ENCODE measurements around the gene ATP5F1B. TPM values are rescaled to one million over a fixed set of nuclear protein-coding genes. Genes with fewer than 3 reads are reported as not detected.

ATP5F1B gene
- total and polyA plus RNA-seq, 2 of the 13 experiments (the other 11 are each of a cell fraction or from before 2014, with no cell fraction given) = 1,051 to 1,180 TPM

DNA sequence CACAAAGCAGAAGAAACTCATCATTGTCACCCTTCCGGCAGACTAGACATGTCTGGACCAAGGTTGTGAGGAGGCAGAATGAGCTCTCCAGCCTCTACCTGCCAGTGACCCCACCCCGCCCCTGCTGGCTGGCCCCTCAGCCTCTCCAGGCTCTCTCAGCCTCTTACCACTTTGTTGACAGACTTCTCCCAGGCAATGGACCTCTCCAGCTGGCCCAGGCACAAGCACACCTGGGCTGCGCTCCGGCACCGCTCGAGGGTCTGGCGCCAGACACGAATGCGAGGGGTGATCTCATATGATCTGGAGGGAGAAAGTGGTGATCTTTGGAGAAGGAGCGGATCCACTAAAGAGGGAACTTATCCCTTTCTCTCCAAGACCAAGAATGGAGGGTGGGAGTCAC, 46.0 kb downstream of the ATP5F1B start:
- ChIA-PET CTCF (ENCODE audit: low intra/inter-chr PET ratio, low total read pairs) (no interaction called here), POLR2A (no interaction called here)
- H4K20me1 ChIP-seq (ENCODE audit: insufficient read depth, low read length) = no peaks in the 10 kb centered on the region
- H3K4me1 ChIP-seq (ENCODE audit: insufficient read depth, low read length) = no peaks in the 10 kb centered on the region
- H3K4me2 ChIP-seq (ENCODE audit: low read depth, low read length) = no peak overlapping the region
- no peaks in the 10 kb centered on the region for H3K9me3 ChIP-seq (ENCODE audit: low read length)
- H3K79me2 ChIP-seq (ENCODE audit: insufficient read depth, low read length) = no peaks in the 10 kb centered on the region
- H3K27ac ChIP-seq (ENCODE audit: extremely low read length, insufficient read depth, low read length) = no peak overlapping the region
- DNase-seq (ENCODE audit: low spot score) (no peak), ATAC-seq (no peak), FAIRE-seq (no peak)
- H3K4me3 ChIP-seq (replicated peaks in 1 of 3; ENCODE audit: insufficient read depth in 1 of 3, low read depth in 2 of 3, low read length in 3 of 3) = no peak overlapping the region
- BruUV-seq (replicated peaks) = no TSS peak
- H3K9ac ChIP-seq (ENCODE audit: insufficient read depth, low read depth, low read length) = no peak overlapping the region
- H2AFZ ChIP-seq (ENCODE audit: low read length) = no peak overlapping the region
- intact Hi-C loops (cut with micrococcal nuclease; ENCODE audit: unreplicated experiment) (no loop called here), in situ Hi-C loops (cut with HindIII; ENCODE audit: extremely low pct_ligation_motif_present, low pct_unique_long_range_greater_than_20kb) (no loop called here)
- 98% methylated on average over 10 of the region's 10 CpGs for WGBS (ENCODE audit: low lambda C conversion rate)
- peaks cover 43 to 75% of the 10 kb centered on the region in 2 experiments for H3K36me3 ChIP-seq (replicated peaks in 1 of 2; ENCODE audit: control insufficient read depth in 1 of 2, insufficient read depth in 2 of 2, low read length in 2 of 2)
- H3K27me3 ChIP-seq (ENCODE audit: control insufficient read depth in 1 of 2, insufficient read depth in 2 of 2, low read length in 2 of 2) = no peaks in the 10 kb centered on the region
- TF ChIP-seq ZNF879 (CRISPR knock-in tag; IDR thresholded peaks at IDR 0.05) (no peak), ZNF484 (CRISPR knock-in tag; IDR thresholded peaks at IDR 0.05; ENCODE audit: borderline replicate concordance, low read depth) (no peak), MBNL3 (CRISPR knock-in tag; conservative IDR thresholded peaks at IDR 0.05) (no peak), ZNF383 (CRISPR knock-in tag; IDR thresholded peaks at IDR 0.05; ENCODE audit: borderline replicate concordance) (no peak), GLI4 (CRISPR knock-in tag; IDR thresholded peaks at IDR 0.05; ENCODE audit: borderline replicate concordance) (no peak), HNRNPL (IDR thresholded peaks at IDR 0.05; ENCODE audit: low read depth, low read length) (no peak), ZKSCAN8 (CRISPR knock-in tag; IDR thresholded peaks at IDR 0.05; ENCODE audit: borderline replicate concordance) (no peak), ZNF556 (CRISPR knock-in tag; IDR thresholded peaks at IDR 0.05; ENCODE audit: borderline replicate concordance) (no peak), CREB1 (IDR thresholded peaks at IDR 0.05) (no peak), CREB1 (CRISPR knock-in tag; IDR thresholded peaks at IDR 0.05) (no peak), U2AF2 (IDR thresholded peaks at IDR 0.05; ENCODE audit: low read depth, low read length) (no peak), ZNF7 (CRISPR knock-in tag; IDR thresholded peaks at IDR 0.05) (no peak), ZNF34 (CRISPR knock-in tag; IDR thresholded peaks at IDR 0.05; ENCODE audit: borderline replicate concordance) (no peak)
- TF ChIP-seq, protein P1, sequence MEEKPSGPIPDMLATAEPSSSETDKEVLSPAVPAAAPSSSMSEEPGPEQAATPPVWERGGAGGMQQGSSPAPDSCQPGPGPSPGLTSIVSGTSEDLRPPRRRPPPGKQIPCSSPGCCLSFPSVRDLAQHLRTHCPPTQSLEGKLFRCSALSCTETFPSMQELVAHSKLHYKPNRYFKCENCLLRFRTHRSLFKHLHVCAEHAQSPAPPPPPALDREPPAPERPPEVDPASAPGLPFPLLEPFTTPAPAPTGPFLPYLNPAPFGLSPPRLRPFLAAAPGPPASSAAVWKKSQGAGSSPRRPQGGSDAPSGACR (CRISPR knock-in tag; IDR thresholded peaks at IDR 0.05) = no peak
- TF ChIP-seq, protein P2, sequence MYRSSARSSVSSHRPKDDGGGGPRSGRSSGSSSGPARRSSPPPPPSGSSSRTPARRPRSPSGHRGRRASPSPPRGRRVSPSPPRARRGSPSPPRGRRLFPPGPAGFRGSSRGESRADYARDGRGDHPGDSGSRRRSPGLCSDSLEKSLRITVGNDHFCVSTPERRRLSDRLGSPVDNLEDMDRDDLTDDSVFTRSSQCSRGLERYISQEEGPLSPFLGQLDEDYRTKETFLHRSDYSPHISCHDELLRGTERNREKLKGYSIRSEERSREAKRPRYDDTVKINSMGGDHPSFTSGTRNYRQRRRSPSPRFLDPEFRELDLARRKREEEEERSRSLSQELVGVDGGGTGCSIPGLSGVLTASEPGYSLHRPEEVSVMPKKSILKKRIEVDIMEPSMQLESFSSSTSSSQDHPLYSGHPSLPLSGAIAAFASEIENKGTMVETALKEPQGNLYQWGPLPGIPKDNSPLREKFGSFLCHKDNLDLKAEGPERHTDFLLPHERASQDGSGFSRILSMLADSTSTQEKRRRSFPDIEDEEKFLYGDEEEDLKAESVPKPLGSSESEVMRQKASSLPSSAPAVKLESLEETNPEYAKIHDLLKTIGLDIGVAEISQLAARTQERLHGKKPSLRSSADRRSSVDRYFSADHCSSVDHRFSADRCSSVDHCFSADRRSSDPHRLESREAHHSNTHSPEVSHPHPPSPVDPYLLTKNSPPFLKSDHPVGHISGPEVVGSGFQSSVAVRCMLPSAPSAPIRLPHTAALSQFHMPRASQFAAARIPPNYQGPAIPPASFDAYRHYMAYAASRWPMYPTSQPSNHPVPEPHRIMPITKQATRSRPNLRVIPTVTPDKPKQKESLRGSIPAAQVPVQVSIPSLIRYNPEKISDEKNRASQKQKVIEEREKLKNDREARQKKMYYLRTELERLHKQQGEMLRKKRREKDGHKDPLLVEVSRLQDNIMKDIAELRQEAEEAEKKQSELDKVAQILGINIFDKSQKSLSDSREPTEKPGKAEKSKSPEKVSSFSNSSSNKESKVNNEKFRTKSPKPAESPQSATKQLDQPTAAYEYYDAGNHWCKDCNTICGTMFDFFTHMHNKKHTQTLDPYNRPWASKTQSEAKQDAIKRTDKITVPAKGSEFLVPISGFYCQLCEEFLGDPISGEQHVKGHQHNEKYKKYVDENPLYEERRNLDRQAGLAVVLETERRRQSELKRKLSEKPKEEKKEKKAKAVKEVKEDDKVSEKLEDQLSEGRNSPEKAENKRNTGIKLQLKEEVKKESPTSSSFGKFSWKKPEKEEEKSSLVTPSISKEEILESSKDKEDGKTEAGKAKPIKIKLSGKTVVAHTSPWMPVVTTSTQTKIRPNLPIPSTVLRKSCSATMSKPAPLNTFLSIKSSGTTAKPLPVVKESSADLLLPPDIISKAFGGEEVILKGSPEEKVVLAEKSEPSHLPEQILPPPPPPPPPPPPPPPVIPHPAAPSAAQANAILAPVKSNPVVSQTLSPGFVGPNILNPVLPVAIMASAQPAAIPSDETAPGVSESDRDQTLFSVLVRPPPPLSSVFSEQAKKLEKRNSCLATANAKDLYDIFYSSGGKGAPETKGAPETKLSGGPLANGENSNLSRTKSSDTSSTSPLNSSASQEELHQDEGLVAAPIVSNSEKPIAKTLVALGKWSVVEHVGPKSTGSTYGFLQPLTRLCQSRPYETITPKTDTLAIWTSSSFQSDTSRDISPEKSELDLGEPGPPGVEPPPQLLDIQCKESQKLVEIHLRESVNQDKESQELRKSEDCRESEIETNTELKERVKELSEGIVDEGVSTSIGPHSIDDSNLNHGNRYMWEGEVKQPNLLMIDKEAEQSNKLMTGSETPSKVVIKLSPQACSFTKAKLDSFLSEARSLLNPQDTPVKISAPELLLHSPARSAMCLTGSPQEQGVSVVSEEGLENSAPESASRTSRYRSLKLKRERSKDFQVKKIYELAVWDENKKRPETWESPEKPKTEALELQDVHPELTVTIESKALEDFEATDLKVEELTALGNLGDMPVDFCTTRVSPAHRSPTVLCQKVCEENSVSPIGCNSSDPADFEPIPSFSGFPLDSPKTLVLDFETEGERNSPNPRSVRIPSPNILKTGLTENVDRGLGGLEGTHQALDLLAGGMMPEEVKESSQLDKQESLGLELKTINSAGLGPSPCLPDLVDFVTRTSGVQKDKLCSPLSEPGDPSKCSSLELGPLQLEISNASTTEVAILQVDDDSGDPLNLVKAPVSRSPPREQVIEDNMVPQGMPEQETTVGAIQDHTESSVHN (CRISPR knock-in tag; IDR thresholded peaks at IDR 0.05) = no peak
- TF ChIP-seq, protein P3, sequence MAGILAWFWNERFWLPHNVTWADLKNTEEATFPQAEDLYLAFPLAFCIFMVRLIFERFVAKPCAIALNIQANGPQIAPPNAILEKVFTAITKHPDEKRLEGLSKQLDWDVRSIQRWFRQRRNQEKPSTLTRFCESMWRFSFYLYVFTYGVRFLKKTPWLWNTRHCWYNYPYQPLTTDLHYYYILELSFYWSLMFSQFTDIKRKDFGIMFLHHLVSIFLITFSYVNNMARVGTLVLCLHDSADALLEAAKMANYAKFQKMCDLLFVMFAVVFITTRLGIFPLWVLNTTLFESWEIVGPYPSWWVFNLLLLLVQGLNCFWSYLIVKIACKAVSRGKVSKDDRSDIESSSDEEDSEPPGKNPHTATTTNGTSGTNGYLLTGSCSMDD (CRISPR knock-in tag; IDR thresholded peaks at IDR 0.05) = no peak

Measured in HepG2 (cell line).